Measurements from ENCODE around the gene MEIS1. TPM values are rescaled to one million over a fixed set of nuclear protein-coding genes. Genes with fewer than 3 reads are reported as not detected.

Gene MEIS1
- total and polyA plus RNA-seq, 2 donors from 2014 or later: 7.3 to 36.7 TPM

DNA sequence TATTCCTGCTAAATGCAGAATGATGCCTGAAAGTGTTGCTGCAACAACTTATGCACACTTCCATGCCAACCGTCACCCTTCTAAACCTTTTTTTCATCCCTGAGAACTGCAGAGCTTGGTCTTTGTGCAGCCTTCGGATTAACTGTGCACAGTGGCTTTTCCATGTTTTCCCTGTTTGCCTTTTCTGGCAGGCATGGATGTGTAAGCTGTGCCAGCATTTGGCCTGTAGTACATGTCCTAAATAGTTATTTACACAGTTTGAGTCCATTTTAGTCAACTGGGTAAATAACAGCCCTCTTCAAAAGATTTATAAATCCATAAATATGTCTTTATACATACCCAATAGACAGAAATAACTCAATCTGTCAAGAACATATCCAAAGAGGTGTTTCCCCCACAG is 31.5 kb downstream of the MEIS1 start:
- peaks cover 0 to 6% (median 2%) of the 10 kb centered on the region in 3 donors for H3K4me1 ChIP-seq (ENCODE audit: control insufficient read depth in 2 of 3, insufficient read depth in 2 of 3, low read depth in 1 of 3, low read length in 3 of 3)
- no peak for DNase-seq
- no peaks in the 10 kb centered on the region for H3K27me3 ChIP-seq (ENCODE audit: control insufficient read depth, insufficient read depth, low read length)
- no peak overlapping the region for H3K27ac ChIP-seq (ENCODE audit: low read depth in 2 of 2, low read length in 2 of 2)
- H3K9me3 ChIP-seq (ENCODE audit: control insufficient read depth in 2 of 3, insufficient read depth in 1 of 3, low read length in 3 of 3): no peaks in the 10 kb centered on the region
- TF ChIP-seq, protein P1, sequence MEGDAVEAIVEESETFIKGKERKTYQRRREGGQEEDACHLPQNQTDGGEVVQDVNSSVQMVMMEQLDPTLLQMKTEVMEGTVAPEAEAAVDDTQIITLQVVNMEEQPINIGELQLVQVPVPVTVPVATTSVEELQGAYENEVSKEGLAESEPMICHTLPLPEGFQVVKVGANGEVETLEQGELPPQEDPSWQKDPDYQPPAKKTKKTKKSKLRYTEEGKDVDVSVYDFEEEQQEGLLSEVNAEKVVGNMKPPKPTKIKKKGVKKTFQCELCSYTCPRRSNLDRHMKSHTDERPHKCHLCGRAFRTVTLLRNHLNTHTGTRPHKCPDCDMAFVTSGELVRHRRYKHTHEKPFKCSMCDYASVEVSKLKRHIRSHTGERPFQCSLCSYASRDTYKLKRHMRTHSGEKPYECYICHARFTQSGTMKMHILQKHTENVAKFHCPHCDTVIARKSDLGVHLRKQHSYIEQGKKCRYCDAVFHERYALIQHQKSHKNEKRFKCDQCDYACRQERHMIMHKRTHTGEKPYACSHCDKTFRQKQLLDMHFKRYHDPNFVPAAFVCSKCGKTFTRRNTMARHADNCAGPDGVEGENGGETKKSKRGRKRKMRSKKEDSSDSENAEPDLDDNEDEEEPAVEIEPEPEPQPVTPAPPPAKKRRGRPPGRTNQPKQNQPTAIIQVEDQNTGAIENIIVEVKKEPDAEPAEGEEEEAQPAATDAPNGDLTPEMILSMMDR (IDR thresholded peaks at IDR 0.05; ENCODE audit: borderline replicate concordance, extremely low read depth, insufficient read depth): no peak
- no peak overlapping the region for H3K9ac ChIP-seq (ENCODE audit: low read length in 3 of 3)
- FAIRE-seq: no peak
- H3K36me3 ChIP-seq (ENCODE audit: control insufficient read depth in 2 of 3, insufficient read depth in 3 of 3, low read length in 3 of 3): peaks cover 0 to 7% (median 0%) of the 10 kb centered on the region in 3 donors
- intact Hi-C loops (cut with DNase I): no loop called here
- H3K4me3 ChIP-seq (ENCODE audit: low read length in 3 of 3): no peak overlapping the region

DNA sequence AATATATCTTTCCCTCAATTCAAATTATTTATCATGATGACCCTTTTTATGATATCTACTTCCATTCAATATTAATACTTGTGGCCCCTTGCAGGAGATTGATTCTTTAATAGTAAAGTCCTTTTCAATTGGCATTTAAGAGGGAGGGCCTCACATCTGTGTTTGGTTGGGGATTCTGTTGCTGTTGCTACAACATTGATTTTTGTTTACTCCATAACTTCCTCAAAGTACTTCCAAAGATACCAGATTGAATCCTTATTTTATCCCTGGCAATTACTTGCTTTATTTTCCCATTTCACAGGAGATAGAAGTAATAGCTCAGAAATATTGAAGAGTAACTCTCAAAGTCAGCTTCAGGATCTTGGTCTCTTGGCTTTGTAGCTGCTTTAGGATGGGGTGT is 32.8 kb downstream of the MEIS1 start:
- TF ChIP-seq, protein P1 (IDR thresholded peaks at IDR 0.05; ENCODE audit: borderline replicate concordance, extremely low read depth, insufficient read depth): no peak
- no peak for FAIRE-seq
- peaks cover 0 to 7% (median 0%) of the 10 kb centered on the region in 3 donors for H3K36me3 ChIP-seq (ENCODE audit: control insufficient read depth in 2 of 3, insufficient read depth in 3 of 3, low read length in 3 of 3)
- H3K27ac ChIP-seq (ENCODE audit: low read depth in 2 of 2, low read length in 2 of 2): no peak overlapping the region
- intact Hi-C loops (cut with DNase I): no loop called here
- no peak overlapping the region for H3K4me3 ChIP-seq (ENCODE audit: low read length in 3 of 3)
- H3K27me3 ChIP-seq (ENCODE audit: control insufficient read depth, insufficient read depth, low read length): no peaks in the 10 kb centered on the region
- H3K4me1 ChIP-seq (ENCODE audit: control insufficient read depth in 2 of 3, insufficient read depth in 2 of 3, low read depth in 1 of 3, low read length in 3 of 3): peaks cover 0 to 6% (median 2%) of the 10 kb centered on the region in 3 donors
- no peaks in the 10 kb centered on the region for H3K9me3 ChIP-seq (ENCODE audit: control insufficient read depth in 2 of 3, insufficient read depth in 1 of 3, low read length in 3 of 3)
- no peak for DNase-seq
- no peak overlapping the region for H3K9ac ChIP-seq (ENCODE audit: low read length in 3 of 3)

GRCh38 chr2:66469214-66469902 is 34.4 kb downstream of the MEIS1 start:
- Histone ChIP-seq H3K27ac (ENCODE audit: low read depth in 2 of 2, low read length in 2 of 2) (no peak overlapping the region), H3K4me1 (ENCODE audit: control insufficient read depth in 2 of 3, insufficient read depth in 2 of 3, low read depth in 1 of 3, low read length in 3 of 3) (peaks cover 0 to 2% (median 0%) of the 10 kb centered on the region in 3 donors), H3K9ac (ENCODE audit: low read length in 3 of 3) (no peak overlapping the region), H3K9me3 (ENCODE audit: control insufficient read depth in 2 of 3, insufficient read depth in 1 of 3, low read length in 3 of 3) (no peaks in the 10 kb centered on the region), H3K36me3 (ENCODE audit: control insufficient read depth in 2 of 3, insufficient read depth in 3 of 3, low read length in 3 of 3) (peaks cover 0 to 5% (median 0%) of the 10 kb centered on the region in 3 donors), H3K4me3 (ENCODE audit: low read length in 3 of 3) (no peak overlapping the region), H3K27me3 (ENCODE audit: control insufficient read depth, insufficient read depth, low read length) (no peaks in the 10 kb centered on the region)
- DNase-seq (no peak), FAIRE-seq (no peak)
- TF ChIP-seq, protein P1 (IDR thresholded peaks at IDR 0.05; ENCODE audit: borderline replicate concordance, extremely low read depth, insufficient read depth): no peak
- intact Hi-C loops (cut with DNase I): no loop called here

Data from kidney (tissue), 14 donors.